ENCODE data around the gene MAG. TPM values are rescaled to one million over a fixed set of nuclear protein-coding genes. Genes with fewer than 3 reads are reported as not detected.

MAG gene
- total and polyA plus RNA-seq, 9 of the 15 experiments (the other 6 are each of a cell fraction or from before 2014, with no cell fraction given): 0.11 to 10.0 (median 1.6) TPM

DNA sequence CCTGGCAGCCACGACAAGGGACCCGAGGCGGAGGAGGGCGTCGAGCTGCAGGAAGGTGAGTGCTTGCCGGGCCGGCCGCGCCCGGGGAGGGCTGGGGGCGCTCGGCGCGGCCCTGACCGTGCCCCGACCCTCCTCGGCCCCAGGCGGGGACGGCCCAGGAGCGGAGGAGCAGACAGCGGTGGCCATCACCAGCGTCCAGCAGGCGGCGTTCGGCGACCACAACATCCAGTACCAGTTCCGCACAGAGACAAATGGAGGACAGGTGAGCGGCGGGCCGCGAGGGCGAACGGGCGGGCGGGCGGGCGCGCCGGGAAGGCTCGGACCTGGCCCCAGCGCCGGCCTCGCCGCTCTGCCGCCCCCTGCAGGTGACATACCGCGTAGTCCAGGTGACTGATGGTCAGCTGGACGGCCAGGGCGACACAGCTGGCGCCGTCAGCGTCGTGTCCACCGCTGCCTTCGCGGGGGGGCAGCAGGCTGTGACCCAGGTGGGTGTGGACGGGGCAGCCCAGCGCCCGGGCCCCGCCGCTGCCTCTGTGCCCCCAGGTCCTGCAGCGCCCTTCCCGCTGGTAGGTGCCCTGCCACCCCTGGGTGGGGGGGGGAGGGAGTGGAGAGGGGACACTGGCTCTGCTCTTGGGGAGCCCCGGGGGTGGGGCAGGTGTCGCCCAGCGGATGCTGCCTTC is 22.4 kb upstream of the MAG start (continued):
- TF ChIP-seq, protein P1, sequence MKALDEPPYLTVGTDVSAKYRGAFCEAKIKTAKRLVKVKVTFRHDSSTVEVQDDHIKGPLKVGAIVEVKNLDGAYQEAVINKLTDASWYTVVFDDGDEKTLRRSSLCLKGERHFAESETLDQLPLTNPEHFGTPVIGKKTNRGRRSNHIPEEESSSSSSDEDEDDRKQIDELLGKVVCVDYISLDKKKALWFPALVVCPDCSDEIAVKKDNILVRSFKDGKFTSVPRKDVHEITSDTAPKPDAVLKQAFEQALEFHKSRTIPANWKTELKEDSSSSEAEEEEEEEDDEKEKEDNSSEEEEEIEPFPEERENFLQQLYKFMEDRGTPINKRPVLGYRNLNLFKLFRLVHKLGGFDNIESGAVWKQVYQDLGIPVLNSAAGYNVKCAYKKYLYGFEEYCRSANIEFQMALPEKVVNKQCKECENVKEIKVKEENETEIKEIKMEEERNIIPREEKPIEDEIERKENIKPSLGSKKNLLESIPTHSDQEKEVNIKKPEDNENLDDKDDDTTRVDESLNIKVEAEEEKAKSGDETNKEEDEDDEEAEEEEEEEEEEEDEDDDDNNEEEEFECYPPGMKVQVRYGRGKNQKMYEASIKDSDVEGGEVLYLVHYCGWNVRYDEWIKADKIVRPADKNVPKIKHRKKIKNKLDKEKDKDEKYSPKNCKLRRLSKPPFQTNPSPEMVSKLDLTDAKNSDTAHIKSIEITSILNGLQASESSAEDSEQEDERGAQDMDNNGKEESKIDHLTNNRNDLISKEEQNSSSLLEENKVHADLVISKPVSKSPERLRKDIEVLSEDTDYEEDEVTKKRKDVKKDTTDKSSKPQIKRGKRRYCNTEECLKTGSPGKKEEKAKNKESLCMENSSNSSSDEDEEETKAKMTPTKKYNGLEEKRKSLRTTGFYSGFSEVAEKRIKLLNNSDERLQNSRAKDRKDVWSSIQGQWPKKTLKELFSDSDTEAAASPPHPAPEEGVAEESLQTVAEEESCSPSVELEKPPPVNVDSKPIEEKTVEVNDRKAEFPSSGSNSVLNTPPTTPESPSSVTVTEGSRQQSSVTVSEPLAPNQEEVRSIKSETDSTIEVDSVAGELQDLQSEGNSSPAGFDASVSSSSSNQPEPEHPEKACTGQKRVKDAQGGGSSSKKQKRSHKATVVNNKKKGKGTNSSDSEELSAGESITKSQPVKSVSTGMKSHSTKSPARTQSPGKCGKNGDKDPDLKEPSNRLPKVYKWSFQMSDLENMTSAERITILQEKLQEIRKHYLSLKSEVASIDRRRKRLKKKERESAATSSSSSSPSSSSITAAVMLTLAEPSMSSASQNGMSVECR (CRISPR knock-in tag; IDR thresholded peaks at IDR 0.05): peak; percentile 96
- TF ChIP-seq POLR2H (tag; IDR thresholded peaks at IDR 0.05; ENCODE audit: low read depth) (no peak), TEAD1 (CRISPR knock-in tag; IDR thresholded peaks at IDR 0.05) (peak in 1 of 2 experiments; percentile 95; a peak in 2 of 4 replicates), ZNF766 (CRISPR knock-in tag; conservative IDR thresholded peaks at IDR 0.05) (0 out of 2 replicates have a peak, but pooled peaks have one; percentile 59), U2AF2 (optimal IDR thresholded peaks at IDR 0.05; ENCODE audit: low read depth, low read length) (no peak), SMAD4 (CRISPR knock-in tag; conservative IDR thresholded peaks at IDR 0.05) (peak; percentile 64; the same call in 1 of the 2 replicates), ATF7 (IDR thresholded peaks at IDR 0.05) (0 out of 2 replicates have a peak, but pooled peaks have one; percentile 8), JUND (IDR thresholded peaks at IDR 0.05; ENCODE audit: borderline replicate concordance, low read depth, low read length) (peak; percentile 40), JUND (tag; IDR thresholded peaks at IDR 0.05; ENCODE audit: borderline replicate concordance, low read depth, low read length) (no peak; the same call in 2 of the 3 replicates), JUN (IDR thresholded peaks at IDR 0.05; ENCODE audit: borderline replicate concordance, low read depth, low read length) (no peak), JUN (CRISPR knock-in tag; IDR thresholded peaks at IDR 0.05; ENCODE audit: borderline replicate concordance) (0 out of 2 replicates have a peak, but pooled peaks have one; percentile 30), TGIF2 (CRISPR knock-in tag; IDR thresholded peaks at IDR 0.05) (peak; percentile 65; the same call in 1 of the 2 replicates), ETV6 (IDR thresholded peaks at IDR 0.05; ENCODE audit: borderline replicate concordance in 1 of 2, low read depth in 2 of 2, low read length in 1 of 2) (0 out of 4 replicates have a peak, but pooled peaks of 1 of the 2 experiments have one; percentile 3), ETV6 (CRISPR knock-in tag; IDR thresholded peaks at IDR 0.05; ENCODE audit: borderline replicate concordance) (no peak), CBFA2T3 (IDR thresholded peaks at IDR 0.05) (peak; percentile 47), GATAD2B (IDR thresholded peaks at IDR 0.05; ENCODE audit: borderline replicate concordance) (peak; percentile 58; the same call in 1 of the 2 replicates), RBFOX2 (IDR thresholded peaks at IDR 0.05; ENCODE audit: low read depth, low read length) (peak; percentile 82), TCFL5 (CRISPR knock-in tag; conservative IDR thresholded peaks at IDR 0.05) (no peak), RUNX1 (IDR thresholded peaks at IDR 0.05; ENCODE audit: low read depth) (0 out of 2 replicates have a peak, but pooled peaks have one; percentile 26), EGR1 (conservative IDR thresholded peaks at IDR 0.05) (no peak)
- TF ChIP-seq, protein P2, sequence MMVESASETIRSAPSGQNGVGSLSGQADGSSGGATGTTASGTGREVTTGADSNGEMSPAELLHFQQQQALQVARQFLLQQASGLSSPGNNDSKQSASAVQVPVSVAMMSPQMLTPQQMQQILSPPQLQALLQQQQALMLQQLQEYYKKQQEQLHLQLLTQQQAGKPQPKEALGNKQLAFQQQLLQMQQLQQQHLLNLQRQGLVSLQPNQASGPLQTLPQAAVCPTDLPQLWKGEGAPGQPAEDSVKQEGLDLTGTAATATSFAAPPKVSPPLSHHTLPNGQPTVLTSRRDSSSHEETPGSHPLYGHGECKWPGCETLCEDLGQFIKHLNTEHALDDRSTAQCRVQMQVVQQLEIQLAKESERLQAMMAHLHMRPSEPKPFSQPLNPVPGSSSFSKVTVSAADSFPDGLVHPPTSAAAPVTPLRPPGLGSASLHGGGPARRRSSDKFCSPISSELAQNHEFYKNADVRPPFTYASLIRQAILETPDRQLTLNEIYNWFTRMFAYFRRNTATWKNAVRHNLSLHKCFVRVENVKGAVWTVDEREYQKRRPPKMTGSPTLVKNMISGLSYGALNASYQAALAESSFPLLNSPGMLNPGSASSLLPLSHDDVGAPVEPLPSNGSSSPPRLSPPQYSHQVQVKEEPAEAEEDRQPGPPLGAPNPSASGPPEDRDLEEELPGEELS (CRISPR knock-in tag; IDR thresholded peaks at IDR 0.05; ENCODE audit: borderline replicate concordance): peak; percentile 46; the same call in 1 of the 2 replicates
- TF ChIP-seq, protein P3, sequence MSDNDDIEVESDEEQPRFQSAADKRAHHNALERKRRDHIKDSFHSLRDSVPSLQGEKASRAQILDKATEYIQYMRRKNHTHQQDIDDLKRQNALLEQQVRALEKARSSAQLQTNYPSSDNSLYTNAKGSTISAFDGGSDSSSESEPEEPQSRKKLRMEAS (CRISPR knock-in tag; IDR thresholded peaks at IDR 0.05): peak; percentile 58

All from K562 (cell line).